Measurements from ENCODE around the gene POLD3.

POLD3 gene

GRCh38 chr11:74572349-74572748 is 20.0 kb upstream of the POLD3 start:
- FAIRE-seq (no peak), DNase-seq (ENCODE audit: insufficient read length, low spot score) (no peak)
- TF ChIP-seq, protein P1, sequence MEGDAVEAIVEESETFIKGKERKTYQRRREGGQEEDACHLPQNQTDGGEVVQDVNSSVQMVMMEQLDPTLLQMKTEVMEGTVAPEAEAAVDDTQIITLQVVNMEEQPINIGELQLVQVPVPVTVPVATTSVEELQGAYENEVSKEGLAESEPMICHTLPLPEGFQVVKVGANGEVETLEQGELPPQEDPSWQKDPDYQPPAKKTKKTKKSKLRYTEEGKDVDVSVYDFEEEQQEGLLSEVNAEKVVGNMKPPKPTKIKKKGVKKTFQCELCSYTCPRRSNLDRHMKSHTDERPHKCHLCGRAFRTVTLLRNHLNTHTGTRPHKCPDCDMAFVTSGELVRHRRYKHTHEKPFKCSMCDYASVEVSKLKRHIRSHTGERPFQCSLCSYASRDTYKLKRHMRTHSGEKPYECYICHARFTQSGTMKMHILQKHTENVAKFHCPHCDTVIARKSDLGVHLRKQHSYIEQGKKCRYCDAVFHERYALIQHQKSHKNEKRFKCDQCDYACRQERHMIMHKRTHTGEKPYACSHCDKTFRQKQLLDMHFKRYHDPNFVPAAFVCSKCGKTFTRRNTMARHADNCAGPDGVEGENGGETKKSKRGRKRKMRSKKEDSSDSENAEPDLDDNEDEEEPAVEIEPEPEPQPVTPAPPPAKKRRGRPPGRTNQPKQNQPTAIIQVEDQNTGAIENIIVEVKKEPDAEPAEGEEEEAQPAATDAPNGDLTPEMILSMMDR (IDR thresholded peaks at IDR 0.05; ENCODE audit: insufficient read depth, missing control alignments): no peak

- TF ChIP-seq, protein P1 (IDR thresholded peaks at IDR 0.05; ENCODE audit: insufficient read depth, missing control alignments): no peak
- DNase-seq (ENCODE audit: insufficient read length, low spot score): no peak
- FAIRE-seq: no peak
Observed at GRCh38 chr11:74574563-74574962, 17.8 kb upstream of the POLD3 start.

DNA sequence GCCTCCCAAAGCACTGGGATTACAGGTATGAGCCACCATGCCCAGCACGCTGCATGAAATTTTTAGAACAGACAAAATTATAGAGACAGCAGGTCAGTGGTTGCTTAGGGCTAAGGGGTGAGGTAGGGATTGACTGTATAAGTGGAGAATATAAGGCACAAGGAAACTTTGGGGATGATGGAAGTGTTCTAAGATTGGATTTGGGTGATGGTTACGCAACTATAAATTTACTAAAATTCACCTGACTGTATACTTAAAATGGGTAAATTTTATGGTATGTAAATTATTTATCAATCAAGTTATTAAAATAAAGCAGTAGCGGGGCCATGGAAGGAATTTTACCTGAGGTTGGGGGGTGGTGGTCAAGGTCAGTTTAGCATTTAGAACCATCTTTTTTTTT is 16.4 kb upstream of the POLD3 start:
- FAIRE-seq (no peak), DNase-seq (ENCODE audit: insufficient read length, low spot score) (no peak)
- TF ChIP-seq, protein P1 (IDR thresholded peaks at IDR 0.05; ENCODE audit: insufficient read depth, missing control alignments): no peak

DNA sequence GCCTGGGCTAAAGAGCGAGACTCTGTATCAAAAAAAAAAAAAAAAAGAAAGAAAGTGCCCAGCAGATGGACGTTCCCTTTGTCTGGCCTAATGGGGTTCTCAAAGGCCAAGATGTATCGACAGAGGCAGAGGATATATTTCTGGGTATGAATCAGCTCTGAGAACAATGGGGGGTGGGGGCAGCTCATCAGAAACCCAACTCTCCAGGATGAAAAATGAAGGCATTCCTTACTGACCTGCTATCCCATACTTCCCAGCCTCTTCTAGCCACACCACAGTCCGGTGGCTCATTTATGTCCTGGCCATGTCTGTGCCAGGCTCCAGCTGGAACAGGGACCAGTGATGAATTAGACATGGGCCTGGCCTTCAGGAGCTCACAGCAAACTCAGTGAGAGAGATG is 15.2 kb upstream of the POLD3 start:
- FAIRE-seq: no peak
- DNase-seq (ENCODE audit: insufficient read length, low spot score): no peak
- TF ChIP-seq, protein P1 (IDR thresholded peaks at IDR 0.05; ENCODE audit: insufficient read depth, missing control alignments): no peak

- TF ChIP-seq, protein P1 (IDR thresholded peaks at IDR 0.05; ENCODE audit: insufficient read depth, missing control alignments): no peak
- no peak for FAIRE-seq
- no peak for DNase-seq (ENCODE audit: insufficient read length, low spot score)
Observed at GRCh38 chr11:74577624-74578396, 14.6 kb upstream of the POLD3 start.

GRCh38 chr11:74579577-74580270 is 12.7 kb upstream of the POLD3 start:
- no peak for FAIRE-seq
- DNase-seq (ENCODE audit: insufficient read length, low spot score): no peak
- TF ChIP-seq, protein P1 (IDR thresholded peaks at IDR 0.05; ENCODE audit: insufficient read depth, missing control alignments): no peak
